ENCODE results near the gene PIEZO2.
"Not testable (repeated sequence)": the region's sequence is repeated elsewhere in the genome, so short reads cannot be mapped to it uniquely, and the experiment has no call there.

Gene PIEZO2

GRCh38 chr18:10626606-10627213 lies 522.7 kb downstream of the PIEZO2 start:
- DNase-seq (ENCODE audit: low spot score) = not testable (repeated sequence)

- not testable (repeated sequence) for DNase-seq (ENCODE audit: low spot score)
Observed at GRCh38 chr18:10623606-10624005, 525.8 kb downstream of the PIEZO2 start.

GRCh38 chr18:10622982-10623381 lies 526.4 kb downstream of the PIEZO2 start:
- not testable (repeated sequence) for DNase-seq (ENCODE audit: low spot score)

GRCh38 chr18:10620670-10621329 lies 528.6 kb downstream of the PIEZO2 start:
- DNase-seq (ENCODE audit: low spot score) = not testable (repeated sequence)

Small RNAs within 50 kb of the gene (small RNA-seq; reads per million reads assigned to genes)
- 0 reads per million in 2 experiments for gene AP001180.3
- 0 reads per million in 2 experiments for gene AP001180.5
- gene MIR6788 = 0 reads per million in 2 experiments
